Measurements from ENCODE around the gene PGS1. TPM values are rescaled to one million over a fixed set of nuclear protein-coding genes. Genes with fewer than 3 reads are reported as not detected.

The PGS1 gene
- total RNA-seq, 4 donors from 2014 or later: 12.9 to 75.4 (median 63.1) TPM

DNA sequence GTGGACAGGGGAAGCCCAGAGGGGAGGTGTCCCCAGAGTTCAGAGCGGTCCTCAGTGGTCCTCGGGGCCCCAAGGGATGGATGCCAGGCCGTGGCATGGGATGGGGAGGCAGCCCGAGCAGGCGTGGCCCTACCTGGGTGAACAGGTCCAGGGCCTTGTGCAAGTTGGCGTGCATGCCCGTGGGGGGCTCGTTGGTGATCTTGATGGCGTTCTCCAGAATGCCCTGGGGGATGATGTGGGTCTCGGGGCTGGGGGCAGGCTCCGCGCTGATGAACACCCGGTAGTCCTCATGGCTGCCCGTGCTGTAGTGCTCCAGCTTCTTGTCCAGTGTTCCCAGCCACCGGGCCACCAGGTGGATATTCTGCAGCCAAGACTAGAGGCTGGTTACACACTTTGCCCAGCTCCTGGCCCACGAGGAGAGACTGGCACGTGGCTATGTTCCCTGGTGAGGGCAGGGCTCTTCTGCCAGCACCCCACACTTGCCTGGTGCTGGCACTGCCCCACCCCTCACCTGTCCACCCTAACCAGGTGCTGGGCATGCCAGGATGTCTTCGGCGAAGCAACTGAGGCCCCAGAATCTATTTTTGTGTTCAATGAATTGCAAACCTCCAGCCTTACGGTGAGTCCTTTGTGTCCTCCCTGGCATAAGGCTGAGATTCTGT lies 59.2 kb downstream of the PGS1 start:
- H3K36me3 ChIP-seq: no peaks in the 10 kb centered on the region
- H3K27me3 ChIP-seq: peaks cover 0 to 4% of the 10 kb centered on the region in 2 donors
- H3K4me3 ChIP-seq: no peak overlapping the region
- intact Hi-C loops (cut with DNase I; ENCODE audit: low total_unique reads): no loop called here
- no peaks in the 10 kb centered on the region for H3K4me1 ChIP-seq
- no peaks in the 10 kb centered on the region for H3K9me3 ChIP-seq
- H3K27ac ChIP-seq: no peak overlapping the region
- no peak for TF ChIP-seq POLR2A (IDR thresholded peaks at IDR 0.05)
- TF ChIP-seq, protein P1, sequence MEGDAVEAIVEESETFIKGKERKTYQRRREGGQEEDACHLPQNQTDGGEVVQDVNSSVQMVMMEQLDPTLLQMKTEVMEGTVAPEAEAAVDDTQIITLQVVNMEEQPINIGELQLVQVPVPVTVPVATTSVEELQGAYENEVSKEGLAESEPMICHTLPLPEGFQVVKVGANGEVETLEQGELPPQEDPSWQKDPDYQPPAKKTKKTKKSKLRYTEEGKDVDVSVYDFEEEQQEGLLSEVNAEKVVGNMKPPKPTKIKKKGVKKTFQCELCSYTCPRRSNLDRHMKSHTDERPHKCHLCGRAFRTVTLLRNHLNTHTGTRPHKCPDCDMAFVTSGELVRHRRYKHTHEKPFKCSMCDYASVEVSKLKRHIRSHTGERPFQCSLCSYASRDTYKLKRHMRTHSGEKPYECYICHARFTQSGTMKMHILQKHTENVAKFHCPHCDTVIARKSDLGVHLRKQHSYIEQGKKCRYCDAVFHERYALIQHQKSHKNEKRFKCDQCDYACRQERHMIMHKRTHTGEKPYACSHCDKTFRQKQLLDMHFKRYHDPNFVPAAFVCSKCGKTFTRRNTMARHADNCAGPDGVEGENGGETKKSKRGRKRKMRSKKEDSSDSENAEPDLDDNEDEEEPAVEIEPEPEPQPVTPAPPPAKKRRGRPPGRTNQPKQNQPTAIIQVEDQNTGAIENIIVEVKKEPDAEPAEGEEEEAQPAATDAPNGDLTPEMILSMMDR (IDR thresholded peaks at IDR 0.05): no peak
- DNase-seq: no peak

GRCh38 chr17:78438271-78438691 lies 59.8 kb downstream of the PGS1 start:
- no peaks in the 10 kb centered on the region for H3K4me1 ChIP-seq
- peaks cover 0 to 4% of the 10 kb centered on the region in 2 donors for H3K27me3 ChIP-seq
- intact Hi-C loops (cut with DNase I; ENCODE audit: low total_unique reads): no loop called here
- no peak for DNase-seq
- H3K36me3 ChIP-seq: no peaks in the 10 kb centered on the region
- H3K27ac ChIP-seq: no peak overlapping the region
- TF ChIP-seq POLR2A (IDR thresholded peaks at IDR 0.05): no peak
- TF ChIP-seq, protein P1 (IDR thresholded peaks at IDR 0.05): no peak
- no peak overlapping the region for H3K4me3 ChIP-seq
- H3K9me3 ChIP-seq: no peaks in the 10 kb centered on the region

- H3K27ac ChIP-seq: no peak overlapping the region
- TF ChIP-seq POLR2A (IDR thresholded peaks at IDR 0.05): no peak
- TF ChIP-seq, protein P1 (IDR thresholded peaks at IDR 0.05): no peak
- peaks cover 0 to 4% of the 10 kb centered on the region in 2 donors for H3K27me3 ChIP-seq
- no peak for DNase-seq
- H3K4me3 ChIP-seq: no peak overlapping the region
- no peaks in the 10 kb centered on the region for H3K9me3 ChIP-seq
- no peaks in the 10 kb centered on the region for H3K36me3 ChIP-seq
- no peaks in the 10 kb centered on the region for H3K4me1 ChIP-seq
- intact Hi-C loops (cut with DNase I; ENCODE audit: low total_unique reads): no loop called here
Observed at GRCh38 chr17:78438694-78439325, 60.4 kb downstream of the PGS1 start.

GRCh38 chr17:78441271-78441971 lies 63.0 kb downstream of the PGS1 start:
- H3K27ac ChIP-seq: no peak overlapping the region
- no peaks in the 10 kb centered on the region for H3K36me3 ChIP-seq
- H3K4me1 ChIP-seq: no peaks in the 10 kb centered on the region
- no peak for DNase-seq
- H3K4me3 ChIP-seq: no peak overlapping the region
- intact Hi-C loops (cut with DNase I; ENCODE audit: low total_unique reads): no loop called here
- H3K9me3 ChIP-seq: no peaks in the 10 kb centered on the region
- TF ChIP-seq, protein P1 (IDR thresholded peaks at IDR 0.05): no peak
- TF ChIP-seq POLR2A (IDR thresholded peaks at IDR 0.05): no peak
- peaks cover 0 to 4% of the 10 kb centered on the region in 2 donors for H3K27me3 ChIP-seq

Data from uterus (tissue), 4 donors.